HepG2 (cell line): Measurements from ENCODE around the gene RBM43. TPM values are rescaled to one million over a fixed set of nuclear protein-coding genes. Genes with fewer than 3 reads are reported as not detected.

Source experiments
- ATAC-seq: fragments of 200-7000 bp; cut with Tn5 transposase; 3 replicates; pipeline ENCODE4 v1.9.1; 2020; ENCODE audit warnings: mild to moderate bottlenecking, moderate library complexity
- BruUV-seq: library from RNA; stranded (reverse); fragments of 400-500 nt; replicated peaks from 2 replicates; lab custom pipeline; 2021; lab: Mats Ljungman, UMichigan
- CTCF ChIA-PET: fragments of 300-600 bp; formaldehyde crosslinking; extraction: SDS; loops from one replicate; lab custom pipeline; 2021; ENCODE audit warnings: low total read pairs, inconsistent platforms, low intra/inter-chr PET ratio; lab: Yijun Ruan, JAX
- POLR2A ChIA-PET: fragments of 350-600 bp; sonication (Branson Sonifier 250); formaldehyde crosslinking; loops from one replicate; lab custom pipeline; 2020; ENCODE audit warnings: antibody characterized with exemption, inconsistent platforms; lab: Yijun Ruan, JAX
- DNase-seq: peaks from one replicate; pipeline ENCODE4 v3.0.0-alpha.2; 2015; ENCODE audit warnings: low spot score
- FAIRE-seq: peaks from 3 replicates; lab custom pipeline; 2011; peaks lifted over from hg19 to GRCh38; lab: Jason Lieb, UNC
- H2AFZ ChIP-seq: one replicate; pipeline ENCODE4 v1.6.1; 2011; ENCODE audit warnings: low read length, inconsistent platforms
- H3K27ac ChIP-seq: fragments of 300-600 bp; 3 replicates; pipeline ENCODE4 v1.8.0; 2011; ENCODE audit warnings: mixed run types, mild to moderate bottlenecking, mixed read lengths, low read length, inconsistent platforms; ENCODE audit not compliant: insufficient read depth; ENCODE audit errors: extremely low read length
- H3K27me3 ChIP-seq, 2 experiments: fragments of 200-600 bp in 1 of 2; 2 replicates in 1 of 2; 3 replicates in 1 of 2; pipeline versions ENCODE4 v1.6.0 to v1.8.0; 2011; ENCODE audit warnings: low read length in 2 of 2, mild to moderate bottlenecking in 2 of 2, moderate library complexity in 2 of 2, inconsistent platforms in 1 of 2; ENCODE audit not compliant: insufficient read depth in 2 of 2, control insufficient read depth in 1 of 2
- H3K36me3 ChIP-seq, 2 experiments: fragments of 200-600 bp in 1 of 2; replicated peaks in 1 of 2; 2 replicates in 1 of 2; 3 replicates in 1 of 2; pipeline versions ENCODE4 v1.5.1 to v1.8.0; 2011; ENCODE audit warnings: low read length in 2 of 2, inconsistent platforms in 1 of 2; ENCODE audit not compliant: insufficient read depth in 2 of 2, control insufficient read depth in 1 of 2
- H3K4me1 ChIP-seq: 2 replicates; pipeline ENCODE4 v1.5.1; 2012; ENCODE audit warnings: low read length, inconsistent platforms; ENCODE audit not compliant: insufficient read depth
- H3K4me2 ChIP-seq: 2 replicates; pipeline ENCODE4 v1.6.0; 2011; ENCODE audit warnings: low read depth, low read length, inconsistent platforms
- H3K4me3 ChIP-seq, 3 experiments: fragments of 200-600 bp in 1 of 3; sonication (generic), shearing (Covaris generic) in 1 of 3; replicated peaks in 1 of 3; 2 replicates each; pipeline ENCODE4 v1.5.1; 2011 to 2016; ENCODE audit warnings: low read length in 3 of 3, inconsistent platforms in 2 of 3, low read depth in 2 of 3, mild to moderate bottlenecking in 2 of 3, control low read depth in 1 of 3, mixed read lengths in 1 of 3; ENCODE audit not compliant: insufficient read depth in 1 of 3
- H3K79me2 ChIP-seq: one replicate; pipeline ENCODE4 v1.6.1; 2011; ENCODE audit warnings: low read length, inconsistent platforms; ENCODE audit not compliant: insufficient read depth
- H3K9ac ChIP-seq: 2 replicates; pipeline ENCODE4 v1.6.0; 2011; ENCODE audit warnings: mild to moderate bottlenecking, low read depth, low read length, inconsistent platforms; ENCODE audit not compliant: insufficient read depth
- H3K9me3 ChIP-seq: 2 replicates; pipeline ENCODE4 v1.5.1; 2012; ENCODE audit warnings: mild to moderate bottlenecking, low read length
- H4K20me1 ChIP-seq: 2 replicates; pipeline ENCODE4 v1.6.0; 2011; ENCODE audit warnings: inconsistent platforms, mild to moderate bottlenecking, low read length, moderate library complexity; ENCODE audit not compliant: insufficient read depth
- EP300 ChIP-seq, 3 experiments: sonication (generic) in 1 of 3; formaldehyde crosslinking in 1 of 3; IDR thresholded peaks; 2 replicates each; pipeline versions ENCODE4 v1.5.1 to v1.6.1; 2011 to 2020; ENCODE audit warnings: low read depth in 2 of 3, low read length in 2 of 3, borderline replicate concordance in 1 of 3, improper control_type of control experiment in 1 of 3, mild to moderate bottlenecking in 1 of 3, missing genetic modification reagents in 1 of 3, moderate library complexity in 1 of 3
- NFE2L2 ChIP-seq: fragments of 150-350 bp; IDR thresholded peaks from 2 replicates; pipeline ENCODE4 v1.6.1; 2014; ENCODE audit warnings: low read length
- ZNF234 ChIP-seq: sonication (generic); formaldehyde crosslinking; conservative IDR thresholded peaks from 2 replicates; pipeline ENCODE4 v1.5.1; 2020; ENCODE audit warnings: mild to moderate bottlenecking, missing genetic modification reagents
- ZNF317 ChIP-seq: sonication (generic); formaldehyde crosslinking; IDR thresholded peaks from 2 replicates; pipeline ENCODE4 v1.5.0; 2020; ENCODE audit warnings: mild to moderate bottlenecking, missing genetic modification reagents
- WGBS: methylation state at CpG from one replicate; pipeline ENCODE4 v1.1.6; 2017; ENCODE audit warnings: low lambda C conversion rate; 5-methylcytosine and 5-hydroxymethylcytosine counted together
- in situ Hi-C: cut with HindIII; loops from 2 replicates; pipeline ENCODE4 v1.10.0; 2017; ENCODE audit warnings: low pct_unique_long_range_greater_than_20kb; ENCODE audit not compliant: extremely low pct_ligation_motif_present
- intact Hi-C: fragments of 100-400 bp; cut with micrococcal nuclease; formaldehyde crosslinking; loops from one replicate; pipeline ENCODE4 v1.10.0; 2022; ENCODE audit not compliant: unreplicated experiment
- polyA plus RNA-seq, 8 experiments: library from polyadenylated mRNA; depleted of rRNA in 3 of 8; stranded (reverse) in 7 of 8; unstranded in 1 of 8; fragments of >200 nt; fragmentation: Illumina TruSeq in 4 of 8; extraction: Trizol in 4 of 8; gene quantifications; 2 replicates each; pipeline versions ENCODE4 v1.2.1 to v1.2.3, GENCODE V29; 2011 to 2016; ENCODE audit warnings: low read depth in 4 of 8, missing spikeins in 1 of 8, mixed read lengths in 1 of 8; ENCODE audit not compliant: insufficient read depth in 1 of 8
- total RNA-seq, 5 experiments: library from RNA; depleted of rRNA; stranded (reverse); fragments of >200 nt; fragmentation: Illumina TruSeq; extraction: Trizol; gene quantifications; 2 replicates each; pipeline ENCODE4 v1.2.3, GENCODE V29; 2016; ENCODE audit warnings: low read depth in 1 of 5
- TF ChIP-seq, protein P1 (sequence below), 2 experiments: fragments of 450-650 bp in 1 of 2; sonication (generic) in 1 of 2; formaldehyde crosslinking in 1 of 2; IDR thresholded peaks; 2 replicates each; pipeline versions ENCODE4 v1.6.1 to v1.8.0; 2016 to 2022; ENCODE audit warnings: antibody characterized with exemption in 1 of 2, mild to moderate bottlenecking in 1 of 2, missing genetic modification reagents in 1 of 2

The RBM43 gene
- total and polyA plus RNA-seq, 2 of the 13 experiments (the other 11 are each of a cell fraction or from before 2014, with no cell fraction given) = 0.31 to 0.70 TPM

DNA sequence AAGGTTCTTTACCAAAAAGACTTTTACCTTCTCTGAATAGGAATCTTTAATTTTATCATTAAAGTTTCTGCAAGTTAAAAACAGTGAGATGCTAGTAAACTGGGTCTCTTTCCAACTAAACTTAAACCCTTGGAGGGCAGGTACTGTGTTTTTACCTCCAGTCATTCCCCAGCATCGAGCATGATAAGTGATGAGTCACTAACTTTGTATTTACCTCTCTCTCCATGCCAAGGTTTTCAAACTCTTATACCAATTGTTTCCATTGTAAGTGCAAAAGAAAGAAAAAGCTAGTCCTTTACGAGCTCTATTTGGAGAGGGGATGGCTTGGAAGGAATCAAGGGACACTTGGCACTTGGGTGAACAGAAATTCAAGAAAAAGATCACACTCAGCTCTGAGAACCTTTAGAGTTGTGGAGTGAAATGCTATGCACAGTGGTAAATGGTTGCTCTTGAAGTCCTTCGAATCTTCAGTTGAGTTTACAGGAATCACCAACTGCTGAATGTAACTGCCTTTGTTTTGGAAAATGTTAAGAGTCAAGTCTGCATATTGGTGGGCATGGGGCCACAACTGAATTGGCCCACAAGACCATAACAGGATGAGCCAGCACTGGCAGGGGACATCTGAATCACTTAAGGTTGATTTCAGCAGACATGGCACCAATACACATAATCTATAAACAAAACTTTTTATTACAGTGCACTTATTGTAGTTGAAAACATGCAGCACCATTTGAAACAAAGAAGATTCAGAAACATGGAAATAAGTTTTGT is 8.3 kb upstream of the RBM43 start:
- Histone ChIP-seq H3K4me2 (no peak overlapping the region), H3K9me3 (no peaks in the 10 kb centered on the region), H3K79me2 (no peaks in the 10 kb centered on the region), H3K4me3 (no peak overlapping the region), H3K27ac (no peak overlapping the region), H3K4me1 (no peaks in the 10 kb centered on the region), H2AFZ (no peak overlapping the region), H3K27me3 (no peaks in the 10 kb centered on the region), H3K36me3 (no peaks in the 10 kb centered on the region), H4K20me1 (no peaks in the 10 kb centered on the region), H3K9ac (no peak overlapping the region)
- 44% methylated on average over 3 of the region's 3 CpGs for WGBS
- BruUV-seq = no TSS peak
- ChIA-PET CTCF (no interaction called here), POLR2A (no interaction called here)
- no peak for DNase-seq
- no peak for TF ChIP-seq ZNF317 (CRISPR knock-in tag)
- peak; percentile 14; the same call in 1 of the 2 replicates for TF ChIP-seq NFE2L2
- ATAC-seq = no peak
- FAIRE-seq = no peak
- in situ Hi-C loops = no loop called here
- intact Hi-C loops = no loop called here

DNA sequence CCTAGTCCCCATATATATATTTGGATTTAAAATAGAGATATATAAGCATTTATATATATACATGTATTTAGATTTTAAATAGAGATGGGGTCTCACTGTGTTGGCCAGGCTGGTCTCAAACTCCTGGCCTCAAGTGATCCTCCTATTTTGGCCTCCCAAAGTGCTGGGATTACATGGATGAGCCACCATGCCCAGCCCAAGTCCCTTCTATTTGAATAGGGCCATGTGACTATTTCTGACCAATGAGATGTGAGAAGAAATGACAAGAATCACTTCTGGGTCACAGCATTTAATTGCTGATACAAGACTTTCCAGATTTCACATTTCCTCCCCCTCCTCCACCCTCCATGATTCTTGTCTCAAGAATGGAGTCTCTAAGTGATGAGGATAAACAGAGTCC is 6.4 kb upstream of the RBM43 start:
- CTCF ChIA-PET = no interaction called here
- in situ Hi-C loops = no loop called here
- Histone ChIP-seq H3K4me1 (peaks cover 9% of the 10 kb centered on the region), H4K20me1 (no peaks in the 10 kb centered on the region), H3K4me3 (no peak overlapping the region), H3K9ac (no peak overlapping the region), H3K36me3 (no peaks in the 10 kb centered on the region), H3K9me3 (no peaks in the 10 kb centered on the region), H3K27ac (no peak overlapping the region), H2AFZ (no peak overlapping the region), H3K27me3 (no peaks in the 10 kb centered on the region), H3K4me2 (no peak overlapping the region), H3K79me2 (no peaks in the 10 kb centered on the region)
- intact Hi-C loops = no loop called here
- TF ChIP-seq, protein P1, sequence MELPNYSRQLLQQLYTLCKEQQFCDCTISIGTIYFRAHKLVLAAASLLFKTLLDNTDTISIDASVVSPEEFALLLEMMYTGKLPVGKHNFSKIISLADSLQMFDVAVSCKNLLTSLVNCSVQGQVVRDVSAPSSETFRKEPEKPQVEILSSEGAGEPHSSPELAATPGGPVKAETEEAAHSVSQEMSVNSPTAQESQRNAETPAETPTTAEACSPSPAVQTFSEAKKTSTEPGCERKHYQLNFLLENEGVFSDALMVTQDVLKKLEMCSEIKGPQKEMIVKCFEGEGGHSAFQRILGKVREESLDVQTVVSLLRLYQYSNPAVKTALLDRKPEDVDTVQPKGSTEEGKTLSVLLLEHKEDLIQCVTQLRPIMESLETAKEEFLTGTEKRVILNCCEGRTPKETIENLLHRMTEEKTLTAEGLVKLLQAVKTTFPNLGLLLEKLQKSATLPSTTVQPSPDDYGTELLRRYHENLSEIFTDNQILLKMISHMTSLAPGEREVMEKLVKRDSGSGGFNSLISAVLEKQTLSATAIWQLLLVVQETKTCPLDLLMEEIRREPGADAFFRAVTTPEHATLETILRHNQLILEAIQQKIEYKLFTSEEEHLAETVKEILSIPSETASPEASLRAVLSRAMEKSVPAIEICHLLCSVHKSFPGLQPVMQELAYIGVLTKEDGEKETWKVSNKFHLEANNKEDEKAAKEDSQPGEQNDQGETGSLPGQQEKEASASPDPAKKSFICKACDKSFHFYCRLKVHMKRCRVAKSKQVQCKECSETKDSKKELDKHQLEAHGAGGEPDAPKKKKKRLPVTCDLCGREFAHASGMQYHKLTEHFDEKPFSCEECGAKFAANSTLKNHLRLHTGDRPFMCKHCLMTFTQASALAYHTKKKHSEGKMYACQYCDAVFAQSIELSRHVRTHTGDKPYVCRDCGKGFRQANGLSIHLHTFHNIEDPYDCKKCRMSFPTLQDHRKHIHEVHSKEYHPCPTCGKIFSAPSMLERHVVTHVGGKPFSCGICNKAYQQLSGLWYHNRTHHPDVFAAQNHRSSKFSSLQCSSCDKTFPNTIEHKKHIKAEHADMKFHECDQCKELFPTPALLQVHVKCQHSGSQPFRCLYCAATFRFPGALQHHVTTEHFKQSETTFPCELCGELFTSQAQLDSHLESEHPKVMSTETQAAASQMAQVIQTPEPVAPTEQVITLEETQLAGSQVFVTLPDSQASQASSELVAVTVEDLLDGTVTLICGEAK (IDR thresholded peaks at IDR 0.05) = no peak
- TF ChIP-seq, protein P1 (CRISPR knock-in tag; IDR thresholded peaks at IDR 0.05) = no peak
- no peak for TF ChIP-seq ZNF234 (CRISPR knock-in tag)
- no peak for TF ChIP-seq EP300 (IDR thresholded peaks at IDR 0.05; ENCODE audit: low read depth in 2 of 2, low read length in 2 of 2)
- TF ChIP-seq EP300 (CRISPR knock-in tag; IDR thresholded peaks at IDR 0.05; ENCODE audit: borderline replicate concordance) = no peak
- POLR2A ChIA-PET = no interaction called here
- no peak for FAIRE-seq
- ATAC-seq = no peak
- no TSS peak for BruUV-seq
- DNase-seq = no peak
